Gastroesophageal sphincter (tissue), 3 donors: ENCODE results near the gene CFAP73.

Experiments
- EP300 ChIP-seq: sonication (generic); formaldehyde crosslinking; IDR thresholded peaks from one replicate; pipeline ENCODE4 v1.6.1; 2017; ENCODE audit warnings: antibody characterized with exemption, mild to moderate bottlenecking
- POLR2A ChIP-seq, 2 donors: fragments of 450-650 bp; IDR thresholded peaks; one replicate each; pipeline ENCODE4 v1.6.1; 2017; ENCODE audit warnings: antibody characterized with exemption in 2 of 2, mild to moderate bottlenecking in 2 of 2, moderate library complexity in 1 of 2
- POLR2AphosphoS5 ChIP-seq: sonication (generic); formaldehyde crosslinking; IDR thresholded peaks from one replicate; pipeline ENCODE4 v1.6.1; 2017; ENCODE audit warnings: antibody characterized with exemption
- TF ChIP-seq, protein P1 (sequence below), 4 experiments: fragments of 200-600 bp in 2 of 4; fragments of 450-650 bp in 2 of 4; sonication (generic) in 1 of 4; IDR thresholded peaks; one replicate each; pipeline ENCODE4 v1.5.1; 2017 to 2019; ENCODE audit warnings: antibody characterized with exemption in 4 of 4, mild to moderate bottlenecking in 2 of 4, moderate library complexity in 2 of 4

GRCh38 chr12:113131556-113131955, 18.0 kb upstream of the CFAP73 start:
- no peak for TF ChIP-seq POLR2A (IDR thresholded peaks at IDR 0.05)
- TF ChIP-seq, protein P1, sequence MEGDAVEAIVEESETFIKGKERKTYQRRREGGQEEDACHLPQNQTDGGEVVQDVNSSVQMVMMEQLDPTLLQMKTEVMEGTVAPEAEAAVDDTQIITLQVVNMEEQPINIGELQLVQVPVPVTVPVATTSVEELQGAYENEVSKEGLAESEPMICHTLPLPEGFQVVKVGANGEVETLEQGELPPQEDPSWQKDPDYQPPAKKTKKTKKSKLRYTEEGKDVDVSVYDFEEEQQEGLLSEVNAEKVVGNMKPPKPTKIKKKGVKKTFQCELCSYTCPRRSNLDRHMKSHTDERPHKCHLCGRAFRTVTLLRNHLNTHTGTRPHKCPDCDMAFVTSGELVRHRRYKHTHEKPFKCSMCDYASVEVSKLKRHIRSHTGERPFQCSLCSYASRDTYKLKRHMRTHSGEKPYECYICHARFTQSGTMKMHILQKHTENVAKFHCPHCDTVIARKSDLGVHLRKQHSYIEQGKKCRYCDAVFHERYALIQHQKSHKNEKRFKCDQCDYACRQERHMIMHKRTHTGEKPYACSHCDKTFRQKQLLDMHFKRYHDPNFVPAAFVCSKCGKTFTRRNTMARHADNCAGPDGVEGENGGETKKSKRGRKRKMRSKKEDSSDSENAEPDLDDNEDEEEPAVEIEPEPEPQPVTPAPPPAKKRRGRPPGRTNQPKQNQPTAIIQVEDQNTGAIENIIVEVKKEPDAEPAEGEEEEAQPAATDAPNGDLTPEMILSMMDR (IDR thresholded peaks at IDR 0.05), result no peak
- no peak for TF ChIP-seq EP300
- TF ChIP-seq POLR2AphosphoS5, result no peak
